OCI-M1 (cell line): ENCODE data around the gene GJB5.

ENCODE experiments used
- DNase-seq: peaks from one replicate; lab custom pipeline; 2025; lab: John Stamatoyannopoulos, UW

Gene GJB5

GRCh38 chr1:34776911-34777310 is 22.1 kb downstream of the GJB5 start:
- no peak for DNase-seq

GRCh38 chr1:34777519-34778321 is 22.9 kb downstream of the GJB5 start:
- DNase-seq, result no peak

DNA sequence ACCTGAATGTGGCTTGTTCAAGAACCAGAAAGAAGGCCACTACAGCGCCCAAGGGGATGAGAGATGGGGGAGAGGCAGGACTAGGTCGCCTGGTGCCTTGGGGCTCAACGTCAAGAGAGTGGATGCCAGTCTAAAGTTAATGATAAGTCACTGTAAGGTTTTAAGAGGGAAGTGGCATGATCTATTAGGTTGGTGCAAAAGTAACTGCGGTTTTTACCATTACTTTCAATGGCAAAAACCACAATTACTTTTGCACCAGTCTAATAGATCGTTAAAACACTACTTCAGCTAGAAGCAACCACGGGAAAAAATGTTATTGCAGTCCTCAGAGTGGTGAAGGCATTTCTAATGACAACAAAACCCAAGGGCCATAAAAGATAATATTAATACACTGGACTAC is 23.5 kb downstream of the GJB5 start:
- DNase-seq, result no peak

GRCh38 chr1:34779005-34779404 is 24.2 kb downstream of the GJB5 start:
- no peak for DNase-seq

DNA sequence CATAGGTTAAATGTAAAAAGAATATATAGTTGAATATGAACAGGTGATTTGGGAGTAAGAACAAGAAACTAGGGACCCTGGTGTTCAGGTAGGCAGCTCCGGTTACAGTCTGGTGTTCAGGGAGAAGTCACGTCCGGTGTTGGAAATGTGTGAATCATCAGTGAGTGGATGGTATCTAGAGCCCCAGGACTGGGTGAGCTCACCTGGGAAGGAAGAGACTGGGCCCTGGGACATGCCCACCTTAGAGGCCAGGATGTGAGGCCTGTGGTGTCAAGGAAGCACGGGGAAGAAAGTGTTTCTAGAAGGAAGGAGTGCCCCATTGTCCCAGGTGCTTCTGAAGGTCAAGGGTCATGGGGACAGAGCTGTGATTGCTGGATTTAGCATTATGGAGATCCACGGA is 24.7 kb downstream of the GJB5 start:
- DNase-seq, result no peak

DNA sequence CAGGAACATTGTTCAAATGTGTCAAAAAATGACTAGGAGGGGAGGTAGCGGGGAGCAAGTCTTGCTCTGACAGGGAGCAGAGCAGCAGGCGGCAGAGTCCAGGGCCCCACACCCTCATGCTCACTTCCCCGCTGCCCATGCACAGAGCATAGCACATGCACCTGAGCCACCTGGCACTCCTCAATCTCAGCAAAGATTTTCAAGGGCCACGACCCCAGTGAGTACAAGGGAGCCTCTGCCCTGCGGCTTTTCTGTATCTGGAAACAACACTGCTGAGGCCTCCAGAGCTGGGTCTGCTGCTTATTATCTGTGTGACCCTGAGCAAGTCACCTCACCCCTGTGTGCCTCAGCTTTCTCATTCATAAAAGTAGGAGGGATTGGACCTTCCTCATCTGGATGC is 25.1 kb downstream of the GJB5 start:
- DNase-seq, result no peak

DNA sequence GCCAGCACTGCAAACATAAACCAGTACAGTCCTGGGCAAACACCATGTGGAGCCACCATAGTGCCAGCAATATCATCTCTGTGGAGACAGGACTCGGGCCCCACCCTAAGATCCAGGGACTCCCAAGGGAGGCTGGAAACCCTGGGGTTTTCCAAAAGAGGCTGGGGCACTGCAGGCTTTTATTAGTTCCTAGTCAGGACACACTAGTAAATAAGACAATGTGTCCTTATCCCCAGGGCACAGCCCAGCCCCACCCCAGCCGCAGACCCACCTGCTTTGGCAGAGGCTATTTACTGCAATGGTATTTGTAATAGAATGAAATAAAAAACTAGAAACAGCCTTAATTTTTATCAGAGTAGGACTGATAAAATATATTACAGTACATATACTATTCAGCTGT is 25.7 kb downstream of the GJB5 start:
- DNase-seq, result no peak

DNA sequence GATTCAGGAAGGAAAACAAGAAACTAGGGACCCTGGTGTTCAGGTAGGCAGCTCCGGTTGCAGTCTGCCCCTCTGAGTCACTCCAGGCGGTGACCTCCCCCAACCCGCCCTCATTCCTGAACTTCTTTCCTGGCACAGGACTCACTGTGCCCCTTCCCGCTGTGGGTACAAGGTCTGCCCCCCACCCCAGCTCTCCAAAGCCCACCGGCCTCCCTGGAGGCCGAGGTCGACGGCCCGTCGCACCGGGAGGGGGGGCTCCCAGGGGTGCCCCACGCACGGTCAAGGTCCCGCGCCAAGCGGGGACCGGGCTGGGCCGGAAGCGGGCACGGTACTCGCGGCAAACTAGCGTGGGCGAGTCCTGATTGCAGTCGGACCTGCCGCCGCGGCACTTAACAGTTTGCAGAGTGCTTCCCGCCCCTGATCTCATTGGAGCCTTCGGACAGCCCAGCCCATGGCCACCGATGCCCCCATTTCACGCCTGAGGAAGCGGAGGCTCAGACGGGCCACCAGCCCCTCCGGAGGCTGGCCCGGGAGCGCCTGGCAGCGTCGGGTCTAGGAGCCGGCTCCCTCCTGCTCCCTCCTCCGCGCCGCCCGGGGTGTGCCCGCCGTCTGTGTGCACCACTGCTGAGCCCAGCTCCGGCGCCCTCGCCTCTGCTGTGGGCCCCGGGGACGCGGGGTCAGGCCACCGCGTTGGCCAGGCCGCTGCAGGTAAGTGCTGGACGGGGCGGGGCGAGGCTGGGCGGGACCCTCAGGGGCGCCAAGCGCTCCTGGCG is 26.4 kb downstream of the GJB5 start, which contains the start of gene GJB3:
TSS of gene GJB3 (plus strand) at position 144 of the 773 bp plus-strand sequence. CDS start 3,549 bp downstream, outside the sequence.
- no peak for DNase-seq

DNA sequence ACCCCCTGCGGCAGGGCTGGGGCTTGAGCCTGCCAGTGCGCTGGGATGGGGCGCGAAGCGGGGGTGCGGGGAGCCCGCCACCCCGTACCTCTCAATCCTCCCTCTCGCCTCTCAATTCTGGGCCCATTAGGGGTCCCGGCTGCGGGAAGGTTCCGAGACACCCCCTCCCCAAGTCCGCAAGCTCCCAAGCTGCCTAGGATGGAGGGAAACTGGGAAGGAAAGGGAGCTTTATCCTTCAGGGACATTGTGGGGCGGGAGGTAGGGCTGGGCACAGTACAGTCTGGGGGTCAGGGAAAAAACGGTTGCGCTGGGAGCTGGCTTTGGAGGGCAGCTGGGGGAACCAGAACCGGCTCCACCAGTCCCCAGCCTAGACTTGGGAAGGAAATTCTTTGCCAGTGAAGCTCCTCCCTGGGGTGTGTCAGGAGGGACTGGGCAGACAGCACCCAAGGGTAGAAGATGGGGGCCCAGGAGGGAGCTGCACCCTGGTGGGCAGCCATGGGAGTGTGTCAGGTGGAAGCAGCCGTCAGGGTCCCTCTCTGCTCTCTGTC is 27.1 kb downstream of the GJB5 start:
- DNase-seq, result no peak

DNA sequence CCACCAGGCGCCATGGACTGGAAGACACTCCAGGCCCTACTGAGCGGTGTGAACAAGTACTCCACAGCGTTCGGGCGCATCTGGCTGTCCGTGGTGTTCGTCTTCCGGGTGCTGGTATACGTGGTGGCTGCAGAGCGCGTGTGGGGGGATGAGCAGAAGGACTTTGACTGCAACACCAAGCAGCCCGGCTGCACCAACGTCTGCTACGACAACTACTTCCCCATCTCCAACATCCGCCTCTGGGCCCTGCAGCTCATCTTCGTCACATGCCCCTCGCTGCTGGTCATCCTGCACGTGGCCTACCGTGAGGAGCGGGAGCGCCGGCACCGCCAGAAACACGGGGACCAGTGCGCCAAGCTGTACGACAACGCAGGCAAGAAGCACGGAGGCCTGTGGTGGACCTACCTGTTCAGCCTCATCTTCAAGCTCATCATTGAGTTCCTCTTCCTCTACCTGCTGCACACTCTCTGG is 29.9 kb downstream of the GJB5 start:
- DNase-seq, result no peak

DNA sequence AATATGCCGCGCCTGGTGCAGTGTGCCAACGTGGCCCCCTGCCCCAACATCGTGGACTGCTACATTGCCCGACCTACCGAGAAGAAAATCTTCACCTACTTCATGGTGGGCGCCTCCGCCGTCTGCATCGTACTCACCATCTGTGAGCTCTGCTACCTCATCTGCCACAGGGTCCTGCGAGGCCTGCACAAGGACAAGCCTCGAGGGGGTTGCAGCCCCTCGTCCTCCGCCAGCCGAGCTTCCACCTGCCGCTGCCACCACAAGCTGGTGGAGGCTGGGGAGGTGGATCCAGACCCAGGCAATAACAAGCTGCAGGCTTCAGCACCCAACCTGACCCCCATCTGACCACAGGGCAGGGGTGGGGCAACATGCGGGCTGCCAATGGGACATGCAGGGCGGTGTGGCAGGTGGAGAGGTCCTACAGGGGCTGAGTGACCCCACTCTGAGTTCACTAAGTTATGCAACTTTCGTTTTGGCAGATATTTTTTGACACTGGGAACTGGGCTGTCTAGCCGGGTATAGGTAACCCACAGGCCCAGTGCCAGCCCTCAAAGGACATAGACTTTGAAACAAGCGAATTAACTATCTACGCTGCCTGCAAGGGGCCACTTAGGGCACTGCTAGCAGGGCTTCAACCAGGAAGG is 30.5 kb downstream of the GJB5 start:
- no peak for DNase-seq

DNA sequence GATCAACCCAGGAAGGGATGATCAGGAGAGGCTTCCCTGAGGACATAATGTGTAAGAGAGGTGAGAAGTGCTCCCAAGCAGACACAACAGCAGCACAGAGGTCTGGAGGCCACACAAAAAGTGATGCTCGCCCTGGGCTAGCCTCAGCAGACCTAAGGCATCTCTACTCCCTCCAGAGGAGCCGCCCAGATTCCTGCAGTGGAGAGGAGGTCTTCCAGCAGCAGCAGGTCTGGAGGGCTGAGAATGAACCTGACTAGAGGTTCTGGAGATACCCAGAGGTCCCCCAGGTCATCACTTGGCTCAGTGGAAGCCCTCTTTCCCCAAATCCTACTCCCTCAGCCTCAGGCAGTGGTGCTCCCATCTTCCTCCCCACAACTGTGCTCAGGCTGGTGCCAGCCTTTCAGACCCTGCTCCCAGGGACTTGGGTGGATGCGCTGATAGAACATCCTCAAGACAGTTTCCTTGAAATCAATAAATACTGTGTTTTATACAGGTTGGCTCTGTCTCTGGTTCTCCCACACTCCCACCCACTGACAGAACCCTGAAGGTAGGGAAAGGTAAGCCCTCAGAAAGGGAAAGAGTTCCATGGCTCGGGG is 31.1 kb downstream of the GJB5 start:
- DNase-seq, result no peak

DNA sequence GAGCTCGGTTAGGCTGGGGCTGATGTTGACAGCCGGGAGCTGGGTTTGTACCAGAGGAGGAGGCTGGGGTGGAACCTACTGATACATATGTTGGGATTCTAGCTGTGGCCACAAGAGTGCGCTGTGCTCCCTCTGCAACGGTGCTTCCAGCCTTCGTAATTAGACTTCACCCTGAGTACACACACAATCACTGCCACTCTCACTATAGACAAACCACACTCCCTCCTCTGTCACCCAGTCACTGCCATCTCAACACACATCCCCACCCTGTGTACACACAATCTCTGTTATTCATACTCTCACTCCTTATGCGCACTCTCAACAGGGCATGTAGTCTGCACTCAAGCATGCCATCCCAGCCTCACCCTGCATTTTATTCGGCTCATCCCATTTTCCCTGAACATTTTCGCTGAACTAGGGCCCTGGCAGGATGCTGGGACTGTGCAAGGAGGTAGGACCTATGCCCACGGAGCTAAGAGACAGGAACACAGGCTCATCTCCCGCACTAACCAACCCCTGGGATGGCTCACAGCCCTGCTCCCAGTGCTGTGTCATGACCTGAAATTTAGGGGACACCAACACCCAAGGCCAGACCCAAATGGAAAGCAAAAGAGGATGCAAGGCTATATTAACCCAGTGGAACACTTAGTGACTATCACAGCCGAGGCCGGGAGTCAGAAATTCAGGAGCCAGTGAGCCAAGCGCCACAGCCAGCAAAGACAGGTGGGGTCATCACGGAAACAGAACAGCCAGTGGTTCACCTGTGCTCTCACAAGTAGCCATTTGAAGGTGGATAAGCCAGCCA is 31.9 kb downstream of the GJB5 start:
- DNase-seq, result peak; percentile 84

GRCh38 chr1:34787461-34788420 is 32.9 kb downstream of the GJB5 start:
- DNase-seq, result peak; percentile 54

- DNase-seq, result no peak
Observed at GRCh38 chr1:34790985-34791384, 36.1 kb downstream of the GJB5 start.

GRCh38 chr1:34792424-34792823 is 37.6 kb downstream of the GJB5 start:
- no peak for DNase-seq

DNA sequence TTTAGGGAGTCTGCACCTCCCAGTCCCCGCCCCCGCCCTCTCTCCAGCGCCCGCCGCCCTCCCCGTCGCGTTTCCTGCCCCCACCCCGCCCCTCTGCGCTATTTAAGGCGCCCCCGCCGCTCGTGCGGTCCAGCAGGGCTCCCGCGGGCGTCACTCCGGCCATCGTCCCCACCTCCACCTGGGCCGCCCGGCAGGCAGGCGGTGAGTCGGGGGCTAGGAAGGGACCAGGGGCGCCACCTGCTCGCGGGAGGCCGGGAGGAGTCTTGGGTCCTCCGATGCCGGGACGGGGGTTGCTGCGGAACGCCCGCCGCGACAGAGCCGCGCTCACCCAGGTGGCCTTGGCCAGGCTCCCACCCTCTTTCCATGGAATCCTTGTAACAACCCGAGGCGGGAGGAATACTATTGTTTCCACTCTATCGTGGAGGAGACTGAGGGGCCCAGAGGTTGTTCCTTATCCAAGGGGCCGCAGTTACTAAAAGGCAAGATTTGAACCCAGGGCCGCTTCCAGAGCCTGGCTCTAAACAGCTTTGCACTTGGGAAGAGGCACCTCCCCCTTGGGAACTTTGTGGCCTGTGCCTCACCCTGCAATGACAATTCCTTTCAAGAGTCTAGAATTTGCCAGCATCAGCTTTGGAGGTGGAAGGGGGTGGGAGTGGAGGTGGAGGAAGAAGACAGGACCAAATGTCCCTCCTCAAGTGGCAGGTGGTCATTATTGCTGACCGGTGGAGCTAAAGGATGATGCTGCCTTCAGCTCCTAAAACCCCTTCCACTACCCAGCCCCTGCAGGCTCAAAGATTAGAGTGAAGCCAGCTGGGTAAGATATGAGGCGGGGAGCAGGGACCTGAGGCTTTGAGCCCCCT is 38.3 kb downstream of the GJB5 start, which contains the start of gene GJA4:
TSS of gene GJA4 (plus strand) at position 132 of the 860 bp plus-strand sequence. CDS start 1,215 bp downstream, outside the sequence.
- DNase-seq, result no peak

GRCh38 chr1:34794001-34794789 is 39.3 kb downstream of the GJB5 start:
- DNase-seq, result no peak
